Measurements from ENCODE around the gene FSTL5.
A peak's percentile ranks its signal among the peaks of the same experiment; 100 is the strongest.

Gene FSTL5

GRCh38 chr4:162140051-162140683, 23.6 kb downstream of the FSTL5 start:
- Histone ChIP-seq H3K27me3 (replicated peaks; ENCODE audit: control insufficient read depth, insufficient read depth, low read length) (no peaks in the 10 kb centered on the region), H3K36me3 (ENCODE audit: control insufficient read depth, insufficient read depth, low read length) (no peaks in the 10 kb centered on the region), H3K4me3 (replicated peaks; ENCODE audit: low read depth, low read length) (no peak overlapping the region)
- no peak for TF ChIP-seq CTCF (IDR thresholded peaks at IDR 0.05; ENCODE audit: insufficient read depth, low read length, poor library complexity, severe bottlenecking)
- no peak for DNase-seq (ENCODE audit: extremely low read depth, insufficient read length)

GRCh38 chr4:162139412-162139811, 24.4 kb downstream of the FSTL5 start:
- no peak for TF ChIP-seq CTCF (IDR thresholded peaks at IDR 0.05; ENCODE audit: insufficient read depth, low read length, poor library complexity, severe bottlenecking)
- no peaks in the 10 kb centered on the region for H3K36me3 ChIP-seq (ENCODE audit: control insufficient read depth, insufficient read depth, low read length)
- H3K27me3 ChIP-seq (replicated peaks; ENCODE audit: control insufficient read depth, insufficient read depth, low read length): no peaks in the 10 kb centered on the region
- DNase-seq (ENCODE audit: extremely low read depth, insufficient read length): no peak
- no peak overlapping the region for H3K4me3 ChIP-seq (replicated peaks; ENCODE audit: low read depth, low read length)

- no peak overlapping the region for H3K4me3 ChIP-seq (replicated peaks; ENCODE audit: low read depth, low read length)
- no peak for DNase-seq (ENCODE audit: extremely low read depth, insufficient read length)
- peak; percentile 21 for TF ChIP-seq CTCF (IDR thresholded peaks at IDR 0.05; ENCODE audit: insufficient read depth, low read length, poor library complexity, severe bottlenecking)
Measured at GRCh38 chr4:162131256-162131655, 32.5 kb downstream of the FSTL5 start.

GRCh38 chr4:162126729-162127128, 37.1 kb downstream of the FSTL5 start:
- Histone ChIP-seq H3K27me3 (replicated peaks; ENCODE audit: control insufficient read depth, insufficient read depth, low read length) (no peaks in the 10 kb centered on the region), H3K4me3 (replicated peaks; ENCODE audit: low read depth, low read length) (no peak overlapping the region), H3K36me3 (ENCODE audit: control insufficient read depth, insufficient read depth, low read length) (no peaks in the 10 kb centered on the region)
- TF ChIP-seq CTCF (IDR thresholded peaks at IDR 0.05; ENCODE audit: insufficient read depth, low read length, poor library complexity, severe bottlenecking): no peak
- no peak for DNase-seq (ENCODE audit: extremely low read depth, insufficient read length)

More at GRCh38 chr4:162131256-162131655, 32.5 kb downstream of the FSTL5 start:
- H3K27me3 ChIP-seq (replicated peaks; ENCODE audit: control insufficient read depth, insufficient read depth, low read length): no peaks in the 10 kb centered on the region
- H3K36me3 ChIP-seq (ENCODE audit: control insufficient read depth, insufficient read depth, low read length): no peaks in the 10 kb centered on the region

GRCh38 chr4:162117051-162117450, 46.7 kb downstream of the FSTL5 start:
- no peak for DNase-seq (ENCODE audit: extremely low read depth, insufficient read length)
- Histone ChIP-seq H3K4me3 (replicated peaks; ENCODE audit: low read depth, low read length) (no peak overlapping the region), H3K27me3 (replicated peaks; ENCODE audit: control insufficient read depth, insufficient read depth, low read length) (no peaks in the 10 kb centered on the region), H3K36me3 (ENCODE audit: control insufficient read depth, insufficient read depth, low read length) (no peaks in the 10 kb centered on the region)
- no peak for TF ChIP-seq CTCF (IDR thresholded peaks at IDR 0.05; ENCODE audit: insufficient read depth, low read length, poor library complexity, severe bottlenecking)

Data from GM06990 (cell line).